GM21423 (cell line): ENCODE data around the gene DPEP1.
A peak's percentile ranks its signal among the peaks of the same experiment; 100 is the strongest.
"Not testable (repeated sequence)": the region's sequence is repeated elsewhere in the genome, so short reads cannot be mapped to it uniquely, and the experiment has no call there.

ENCODE experiments used
- ATAC-seq: cut with Tn5 transposase; IDR thresholded peaks from one replicate; pipeline ENCODE4 v1.9.1; 2021; ENCODE audit warnings: mild to moderate bottlenecking, moderate library complexity; ENCODE audit not compliant: unreplicated experiment

Gene DPEP1

DNA sequence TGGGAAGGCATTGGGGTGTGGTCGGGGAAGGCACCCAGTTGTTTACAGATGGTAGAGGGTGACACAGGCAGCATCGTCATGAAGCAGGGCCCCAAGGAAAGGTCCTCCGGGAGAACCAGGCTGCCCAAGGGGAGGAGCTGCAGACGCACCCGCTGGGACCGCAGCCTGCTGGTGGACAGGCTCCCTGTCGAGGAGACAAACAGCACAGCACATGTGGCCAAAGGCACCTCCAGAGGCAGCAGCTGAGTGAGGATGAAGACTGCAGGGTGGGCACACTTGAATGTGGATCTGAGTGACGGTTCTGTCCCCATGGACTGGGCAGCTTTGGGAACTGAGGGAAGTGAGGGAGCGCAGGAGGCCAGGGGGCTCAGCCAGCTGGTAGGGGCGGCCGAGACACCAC lies 31.7 kb downstream of the DPEP1 start:
- ATAC-seq = no peak

DNA sequence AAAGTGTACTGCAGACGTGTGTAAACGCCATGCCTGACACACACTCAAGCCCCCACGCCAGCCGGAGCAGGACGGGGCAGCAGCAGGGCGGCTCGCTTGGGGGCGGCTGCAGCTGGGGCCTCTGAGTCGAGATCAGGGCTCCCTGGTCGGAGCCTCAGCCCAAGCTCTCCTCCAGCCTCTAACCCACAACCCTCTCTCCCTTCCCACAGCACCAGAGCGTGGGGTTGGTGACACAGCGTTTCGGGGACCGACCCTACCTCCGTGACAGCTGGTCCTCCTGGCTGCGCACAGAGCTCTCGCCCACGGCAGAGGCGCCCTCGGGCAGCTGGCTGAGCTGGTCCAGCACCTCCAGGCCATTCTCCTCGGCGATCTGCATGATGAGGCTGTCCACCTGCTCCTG lies 32.8 kb downstream of the DPEP1 start:
- ATAC-seq = no peak

DNA sequence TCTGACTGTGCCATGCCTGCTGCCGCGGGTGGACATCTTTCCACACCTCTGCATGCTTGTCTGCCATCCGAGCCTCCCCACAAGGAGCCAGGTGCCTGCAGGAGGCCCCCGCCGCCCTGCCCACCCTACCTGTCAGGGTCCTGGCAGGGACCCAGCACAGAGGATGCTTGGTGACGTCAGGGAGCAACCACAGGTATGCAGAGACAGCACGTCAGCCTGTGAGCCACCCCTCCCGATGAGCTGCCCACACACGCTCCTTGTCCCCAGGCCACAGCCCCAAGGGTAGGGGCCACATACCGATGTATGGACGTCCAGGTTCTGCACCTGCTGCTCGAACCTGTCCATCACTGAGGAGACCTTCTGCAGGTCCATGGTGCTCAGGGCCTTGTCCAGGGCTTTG lies 33.5 kb downstream of the DPEP1 start:
- no peak for ATAC-seq

GRCh38 chr16:89651584-89651983 lies 38.1 kb downstream of the DPEP1 start:
- no peak for ATAC-seq

DNA sequence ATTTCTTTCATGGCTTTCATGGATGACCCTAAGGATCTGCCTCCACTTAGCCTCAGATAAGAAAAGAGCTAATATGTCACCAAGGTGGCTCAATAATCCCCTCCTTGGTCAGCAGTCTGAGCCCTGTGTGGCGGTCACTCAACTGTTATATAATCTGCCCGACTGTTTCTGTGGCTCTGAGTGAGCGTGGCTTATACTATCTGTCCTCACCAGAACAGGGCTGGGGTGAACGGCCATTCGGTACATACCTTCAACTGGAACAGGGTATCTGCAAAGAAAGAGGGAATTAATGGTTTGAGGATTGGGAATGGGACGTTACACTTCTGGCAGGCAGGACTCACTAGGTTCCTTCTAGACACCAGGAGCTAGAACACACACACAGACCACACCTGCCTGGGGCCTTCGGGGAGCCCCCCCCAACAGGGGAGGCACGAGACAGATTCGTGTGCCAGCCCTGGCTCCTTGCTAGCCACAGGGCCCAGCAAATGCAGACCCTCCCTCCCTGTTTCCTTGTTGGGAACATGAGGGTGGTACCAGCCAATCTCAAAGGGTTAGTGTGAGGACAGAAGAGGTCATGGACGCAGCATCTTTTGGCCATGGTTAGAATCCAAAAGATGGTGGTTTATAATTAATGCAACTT lies 40.3 kb downstream of the DPEP1 start:
- no peak for ATAC-seq

GRCh38 chr16:89655062-89655643 lies 41.7 kb downstream of the DPEP1 start:
- ATAC-seq = no peak

GRCh38 chr16:89656435-89657121 lies 43.1 kb downstream of the DPEP1 start:
- no peak for ATAC-seq

GRCh38 chr16:89657442-89658220 lies 44.2 kb downstream of the DPEP1 start, which contains the start of the genes CHMP1A and SPATA33:
Gene CHMP1A (minus strand): TSS chr16:89657708. CDS start chr16:89657588, 120 bp downstream.
Gene SPATA33 (plus strand): TSS chr16:89657836. CDS start chr16:89657912, 76 bp downstream.
- peak; percentile 87 for ATAC-seq

- peak; percentile 16 for ATAC-seq
Observed at GRCh38 chr16:89658221-89658879, 44.9 kb downstream of the DPEP1 start.

DNA sequence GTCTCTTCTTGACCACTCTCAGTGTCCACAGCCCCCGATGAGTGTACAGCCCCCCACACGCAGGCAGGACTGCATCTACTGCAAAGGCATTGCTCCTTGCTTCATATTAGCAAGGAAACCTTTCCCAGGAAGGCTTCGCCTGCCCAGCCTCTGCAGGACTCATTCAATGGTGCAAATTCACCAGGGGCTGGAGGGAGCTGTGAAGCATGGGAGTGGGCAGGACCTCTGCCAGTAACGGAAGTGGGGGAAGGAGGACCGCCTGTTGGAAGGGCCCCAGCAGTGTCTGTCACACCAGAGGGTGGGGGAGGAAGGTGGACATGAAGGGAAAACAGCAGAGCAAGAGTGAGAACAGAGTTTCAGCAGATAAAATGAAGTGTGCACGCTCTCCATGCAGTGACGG lies 46.7 kb downstream of the DPEP1 start:
- no peak for ATAC-seq

GRCh38 chr16:89661215-89661614 lies 47.8 kb downstream of the DPEP1 start:
- ATAC-seq = no peak

- not testable (repeated sequence) for ATAC-seq
Observed at GRCh38 chr16:89664238-89664637, 50.8 kb downstream of the DPEP1 start.

GRCh38 chr16:89667000-89667399 lies 53.6 kb downstream of the DPEP1 start:
- ATAC-seq = not testable (repeated sequence)

- ATAC-seq = no peak
Observed at GRCh38 chr16:89667633-89668032, 54.2 kb downstream of the DPEP1 start.

DNA sequence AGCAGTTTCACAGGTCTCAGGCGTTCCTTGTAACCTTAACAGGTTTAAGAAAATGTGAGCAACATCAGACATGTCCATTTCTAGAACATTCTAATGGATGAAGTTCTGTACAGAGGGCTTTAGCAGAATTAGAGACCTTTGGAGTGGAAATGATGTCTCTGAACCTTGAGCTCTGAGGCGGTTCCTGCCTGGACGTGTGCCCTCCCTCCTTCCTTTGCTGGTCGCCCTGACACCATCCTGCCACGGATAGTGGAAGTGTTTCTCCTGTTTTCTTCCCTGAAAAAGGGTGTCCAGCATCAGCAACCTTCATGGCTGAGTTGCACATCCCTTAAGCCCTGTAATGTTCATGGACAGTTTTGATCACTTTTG lies 55.3 kb downstream of the DPEP1 start:
- ATAC-seq = no peak

- ATAC-seq = no peak
Observed at GRCh38 chr16:89669755-89670154, 56.3 kb downstream of the DPEP1 start.

DNA sequence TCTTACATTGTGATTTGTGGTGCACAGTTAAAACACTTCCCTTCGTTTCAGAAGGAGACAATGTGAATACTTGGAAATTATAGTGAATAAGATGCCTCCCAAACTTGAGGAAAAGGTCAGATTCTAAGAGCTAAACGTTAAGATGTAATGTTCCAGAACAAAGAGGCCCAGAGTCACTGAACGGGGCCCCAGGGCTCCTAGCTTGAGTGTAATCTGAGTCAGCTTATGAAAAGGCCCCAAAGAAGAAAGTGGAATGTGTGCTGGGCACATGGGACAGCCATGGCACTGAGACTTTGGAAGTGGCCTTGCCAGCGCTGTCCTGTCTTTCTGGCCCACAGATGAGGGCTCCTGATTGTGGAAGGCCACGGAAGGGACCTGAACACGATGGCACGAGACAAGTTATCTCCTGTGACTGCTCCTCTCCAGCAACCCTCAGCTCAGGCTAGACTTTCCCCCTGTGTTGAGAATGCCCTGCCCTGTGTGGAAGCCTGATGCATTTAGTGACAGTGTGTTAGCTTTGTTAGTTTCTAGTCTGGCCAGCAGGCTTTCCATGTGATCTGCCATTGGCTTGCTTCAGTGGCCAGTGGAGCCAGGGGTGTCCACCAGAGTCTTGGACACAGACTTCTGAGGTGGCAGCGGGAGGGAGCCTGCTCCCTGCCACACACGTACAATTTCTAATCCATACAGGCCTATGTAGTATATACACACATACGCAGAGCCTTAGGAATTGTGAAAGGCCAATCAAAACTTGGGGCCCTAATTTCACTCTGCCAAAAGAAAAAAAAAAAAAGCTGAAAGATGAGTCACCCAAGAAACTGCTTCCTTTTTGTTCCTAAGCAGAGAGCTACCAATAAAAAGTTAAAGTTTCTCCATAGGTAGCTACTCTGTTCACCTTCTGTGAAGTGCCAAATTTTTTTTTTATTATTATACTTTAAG lies 57.3 kb downstream of the DPEP1 start:
- ATAC-seq = no peak

GRCh38 chr16:89671565-89671964 lies 58.1 kb downstream of the DPEP1 start:
- not testable (repeated sequence) for ATAC-seq

GRCh38 chr16:89672177-89672941 lies 58.9 kb downstream of the DPEP1 start:
- ATAC-seq = no peak
